Thyroid gland (tissue), 4 donors: ENCODE results near the gene SNX10. TPM values are rescaled to one million over a fixed set of nuclear protein-coding genes. Genes with fewer than 3 reads are reported as not detected.

ENCODE experiments used
- DNase-seq, 2 donors: peaks; one replicate each; pipeline ENCODE4 v3.0.0-alpha.2; 2019
- H3K27ac ChIP-seq, 3 donors: fragments of 200-600 bp; sonication (generic); 1 replicate in 2 of 3; 2 replicates in 1 of 3; pipeline ENCODE4 v1.5.1; 2016 to 2019; ENCODE audit warnings: mild to moderate bottlenecking in 1 of 3, moderate library complexity in 1 of 3
- H3K27me3 ChIP-seq: fragments of 200-600 bp; sonication (generic); one replicate; pipeline ENCODE4 v1.5.1; 2019
- H3K36me3 ChIP-seq, 2 donors: fragments of 200-600 bp; sonication (generic); one replicate each; pipeline ENCODE4 v1.5.1; 2016 to 2019
- H3K4me1 ChIP-seq, 2 donors: fragments of 200-600 bp; sonication (generic); one replicate each; pipeline ENCODE4 v1.5.1; 2017 to 2019
- H3K4me3 ChIP-seq, 3 donors: fragments of 200-600 bp; sonication (generic); replicated peaks in 1 of 3; 1 replicate in 2 of 3; 2 replicates in 1 of 3; pipeline ENCODE4 v1.5.1; 2016; ENCODE audit warnings: mild to moderate bottlenecking in 1 of 3
- H3K9me3 ChIP-seq: fragments of 200-600 bp; sonication (generic); one replicate; pipeline ENCODE4 v1.5.1; 2017
- POLR2A ChIP-seq, 2 donors: fragments of 450-650 bp; IDR thresholded peaks; one replicate each; pipeline ENCODE4 v1.6.1; 2017; ENCODE audit warnings: antibody characterized with exemption in 2 of 2, mild to moderate bottlenecking in 2 of 2, moderate library complexity in 1 of 2
- WGBS, 2 donors: methylation state at CpG; one replicate each; pipeline ENCODE4 v1.1.5; 2017; 5-methylcytosine and 5-hydroxymethylcytosine counted together
- intact Hi-C: fragments of 100-400 bp; cut with DNase I; formaldehyde crosslinking; loops from one replicate; pipeline ENCODE4 v1.15.1; 2023
- total RNA-seq, 4 donors: library from RNA; depleted of rRNA; stranded (reverse); fragments of >200 nt; gene quantifications; one replicate each; pipeline ENCODE4 v1.2.3, GENCODE V29; 2016
- TF ChIP-seq, protein P1 (sequence below), 6 experiments: fragments of 200-600 bp in 3 of 6; fragments of 450-650 bp in 3 of 6; sonication (generic) in 3 of 6; IDR thresholded peaks; one replicate each; pipeline ENCODE4 v1.5.1; 2016 to 2019; ENCODE audit warnings: antibody characterized with exemption in 6 of 6, mild to moderate bottlenecking in 2 of 6, inconsistent platforms in 1 of 6, moderate library complexity in 1 of 6

SNX10 gene
- total RNA-seq, 4 donors from 2014 or later = 1.8 to 5.0 (median 2.7) TPM

GRCh38 chr7:26413007-26413691 is 121.5 kb downstream of the SNX10 start:
- no peaks in the 10 kb centered on the region for H3K27me3 ChIP-seq
- WGBS, 2 donors = 68 to 70% methylated on average over 3 of the region's 3 CpGs
- H3K36me3 ChIP-seq = no peaks in the 10 kb centered on the region
- TF ChIP-seq, protein P1, sequence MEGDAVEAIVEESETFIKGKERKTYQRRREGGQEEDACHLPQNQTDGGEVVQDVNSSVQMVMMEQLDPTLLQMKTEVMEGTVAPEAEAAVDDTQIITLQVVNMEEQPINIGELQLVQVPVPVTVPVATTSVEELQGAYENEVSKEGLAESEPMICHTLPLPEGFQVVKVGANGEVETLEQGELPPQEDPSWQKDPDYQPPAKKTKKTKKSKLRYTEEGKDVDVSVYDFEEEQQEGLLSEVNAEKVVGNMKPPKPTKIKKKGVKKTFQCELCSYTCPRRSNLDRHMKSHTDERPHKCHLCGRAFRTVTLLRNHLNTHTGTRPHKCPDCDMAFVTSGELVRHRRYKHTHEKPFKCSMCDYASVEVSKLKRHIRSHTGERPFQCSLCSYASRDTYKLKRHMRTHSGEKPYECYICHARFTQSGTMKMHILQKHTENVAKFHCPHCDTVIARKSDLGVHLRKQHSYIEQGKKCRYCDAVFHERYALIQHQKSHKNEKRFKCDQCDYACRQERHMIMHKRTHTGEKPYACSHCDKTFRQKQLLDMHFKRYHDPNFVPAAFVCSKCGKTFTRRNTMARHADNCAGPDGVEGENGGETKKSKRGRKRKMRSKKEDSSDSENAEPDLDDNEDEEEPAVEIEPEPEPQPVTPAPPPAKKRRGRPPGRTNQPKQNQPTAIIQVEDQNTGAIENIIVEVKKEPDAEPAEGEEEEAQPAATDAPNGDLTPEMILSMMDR (IDR thresholded peaks at IDR 0.05) = no peak
- no peak for TF ChIP-seq POLR2A (IDR thresholded peaks at IDR 0.05)
- no peak overlapping the region for H3K27ac ChIP-seq
- DNase-seq = no peak
- no peaks in the 10 kb centered on the region for H3K4me1 ChIP-seq
- no peaks in the 10 kb centered on the region for H3K9me3 ChIP-seq
- no peak overlapping the region for H3K4me3 ChIP-seq
- intact Hi-C loops = no loop called here

GRCh38 chr7:26416004-26416403 is 124.3 kb downstream of the SNX10 start:
- WGBS, 2 donors = 94 to 100% methylated on average over 1 of the region's 1 CpG
- Histone ChIP-seq H3K9me3 (no peaks in the 10 kb centered on the region), H3K4me1 (no peaks in the 10 kb centered on the region), H3K27me3 (no peaks in the 10 kb centered on the region), H3K27ac (no peak overlapping the region), H3K36me3 (no peaks in the 10 kb centered on the region), H3K4me3 (no peak overlapping the region)
- intact Hi-C loops = no loop called here
- no peak for DNase-seq
- no peak for TF ChIP-seq POLR2A (IDR thresholded peaks at IDR 0.05)
- TF ChIP-seq, protein P1 (IDR thresholded peaks at IDR 0.05) = no peak

DNA sequence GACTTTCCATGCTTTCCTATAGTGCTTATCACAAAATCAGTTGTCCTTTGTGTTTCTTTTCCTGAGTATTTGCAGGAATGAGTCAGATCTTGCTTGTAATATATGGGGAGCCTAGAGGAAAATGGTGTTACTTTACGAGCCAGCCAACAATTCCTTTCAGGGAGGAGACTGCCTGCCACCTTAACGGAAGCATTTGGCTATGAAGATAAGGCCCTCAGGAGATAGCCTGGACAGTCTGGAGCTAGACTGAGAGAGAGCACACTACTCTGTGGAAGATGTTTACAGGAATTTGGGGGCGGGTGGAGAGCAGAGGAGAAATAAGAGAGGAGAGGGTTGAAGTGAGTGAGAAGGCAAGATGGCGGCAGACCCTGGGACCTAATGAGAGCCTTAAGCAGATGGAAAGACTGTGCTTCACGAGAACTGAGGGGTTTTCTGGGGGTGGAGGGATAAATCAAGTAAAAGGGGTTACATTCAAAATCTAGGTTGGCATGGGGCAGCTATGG is 126.3 kb downstream of the SNX10 start:
- WGBS, 2 donors = 82 to 95% methylated on average over 5 of the region's 5 CpGs
- DNase-seq = no peak

GRCh38 chr7:26419198-26419597 is 127.5 kb downstream of the SNX10 start:
- intact Hi-C loops = no loop called here
- Histone ChIP-seq H3K27ac (no peak overlapping the region), H3K9me3 (no peaks in the 10 kb centered on the region), H3K36me3 (no peaks in the 10 kb centered on the region), H3K27me3 (no peaks in the 10 kb centered on the region), H3K4me3 (no peak overlapping the region), H3K4me1 (no peaks in the 10 kb centered on the region)
- WGBS, 2 donors = 66 to 85% methylated on average over 3 of the region's 3 CpGs
- DNase-seq = no peak
- TF ChIP-seq POLR2A (IDR thresholded peaks at IDR 0.05) = no peak
- TF ChIP-seq, protein P1 (IDR thresholded peaks at IDR 0.05) = no peak

More for the DNA sequence above, 126.3 kb downstream of the SNX10 start:
- no peak overlapping the region for H3K4me3 ChIP-seq
- TF ChIP-seq POLR2A (IDR thresholded peaks at IDR 0.05) = no peak
- TF ChIP-seq, protein P1 (IDR thresholded peaks at IDR 0.05) = no peak
- H3K9me3 ChIP-seq = no peaks in the 10 kb centered on the region
- H3K36me3 ChIP-seq = no peaks in the 10 kb centered on the region
- no peaks in the 10 kb centered on the region for H3K27me3 ChIP-seq
- no peak overlapping the region for H3K27ac ChIP-seq
- intact Hi-C loops = no loop called here
- no peaks in the 10 kb centered on the region for H3K4me1 ChIP-seq

DNA sequence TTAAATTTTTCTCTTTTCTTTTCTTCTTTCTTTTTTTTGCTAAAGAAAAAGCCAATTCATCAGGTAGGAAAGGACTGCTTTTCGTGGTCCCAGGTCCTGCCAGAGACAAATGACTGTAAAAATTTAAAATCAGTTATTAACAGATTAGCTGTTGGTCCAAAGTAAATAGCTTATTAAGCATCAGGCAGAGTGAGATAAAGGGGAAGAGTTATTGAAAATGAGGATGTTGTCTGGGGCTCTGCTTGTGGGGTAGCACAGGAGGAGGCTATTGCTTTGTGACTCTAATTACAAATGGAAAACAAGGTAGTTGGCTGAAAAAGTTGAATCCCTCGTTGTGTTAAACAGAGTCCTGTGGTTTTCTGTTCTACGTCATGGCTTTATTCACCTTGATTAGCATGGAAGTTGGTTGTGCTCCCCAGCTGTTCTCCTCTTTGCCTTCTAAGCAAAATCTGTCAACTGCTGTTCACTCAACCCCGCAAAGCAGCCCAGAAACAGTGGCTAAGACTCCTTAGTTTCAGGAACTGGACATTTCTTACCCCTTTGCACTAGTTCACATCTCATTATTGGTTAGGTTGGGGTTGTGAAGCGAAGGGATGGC is 128.9 kb downstream of the SNX10 start:
- no peak for DNase-seq
- intact Hi-C loops = no loop called here
- Histone ChIP-seq H3K36me3 (no peaks in the 10 kb centered on the region), H3K4me3 (no peak overlapping the region), H3K4me1 (no peaks in the 10 kb centered on the region), H3K9me3 (no peaks in the 10 kb centered on the region), H3K27me3 (no peaks in the 10 kb centered on the region), H3K27ac (no peak overlapping the region)
- TF ChIP-seq, protein P1 (IDR thresholded peaks at IDR 0.05) = no peak
- 52 to 67% methylated on average over 5 of the region's 5 CpGs for WGBS, 2 donors
